HepG2 (cell line): ENCODE results near the gene PCDHGA2. TPM values are rescaled to one million over a fixed set of nuclear protein-coding genes. Genes with fewer than 3 reads are reported as not detected.

Experiments used
- ATAC-seq: fragments of 200-7000 bp; cut with Tn5 transposase; 3 replicates; pipeline ENCODE4 v1.9.1; 2020; ENCODE audit warnings: mild to moderate bottlenecking, moderate library complexity
- BruUV-seq: library from RNA; stranded (reverse); fragments of 400-500 nt; replicated peaks from 2 replicates; lab custom pipeline; 2021; lab: Mats Ljungman, UMichigan
- CTCF ChIA-PET: fragments of 300-600 bp; formaldehyde crosslinking; extraction: SDS; loops from one replicate; lab custom pipeline; 2021; ENCODE audit warnings: low total read pairs, inconsistent platforms, low intra/inter-chr PET ratio; lab: Yijun Ruan, JAX
- POLR2A ChIA-PET: fragments of 350-600 bp; sonication (Branson Sonifier 250); formaldehyde crosslinking; loops from one replicate; lab custom pipeline; 2020; ENCODE audit warnings: antibody characterized with exemption, inconsistent platforms; lab: Yijun Ruan, JAX
- DNase-seq: peaks from one replicate; pipeline ENCODE4 v3.0.0-alpha.2; 2015; ENCODE audit warnings: low spot score
- FAIRE-seq: peaks from 3 replicates; lab custom pipeline; 2011; peaks lifted over from hg19 to GRCh38; lab: Jason Lieb, UNC
- H2AFZ ChIP-seq: one replicate; pipeline ENCODE4 v1.6.1; 2011; ENCODE audit warnings: low read length, inconsistent platforms
- H3K27ac ChIP-seq: fragments of 300-600 bp; 3 replicates; pipeline ENCODE4 v1.8.0; 2011; ENCODE audit warnings: mixed run types, mild to moderate bottlenecking, mixed read lengths, low read length, inconsistent platforms; ENCODE audit not compliant: insufficient read depth; ENCODE audit errors: extremely low read length
- H3K27me3 ChIP-seq, 2 experiments: fragments of 200-600 bp in 1 of 2; 2 replicates in 1 of 2; 3 replicates in 1 of 2; pipeline versions ENCODE4 v1.6.0 to v1.8.0; 2011; ENCODE audit warnings: low read length in 2 of 2, mild to moderate bottlenecking in 2 of 2, moderate library complexity in 2 of 2, inconsistent platforms in 1 of 2; ENCODE audit not compliant: insufficient read depth in 2 of 2, control insufficient read depth in 1 of 2
- H3K36me3 ChIP-seq, 2 experiments: fragments of 200-600 bp in 1 of 2; replicated peaks in 1 of 2; 2 replicates in 1 of 2; 3 replicates in 1 of 2; pipeline versions ENCODE4 v1.5.1 to v1.8.0; 2011; ENCODE audit warnings: low read length in 2 of 2, inconsistent platforms in 1 of 2; ENCODE audit not compliant: insufficient read depth in 2 of 2, control insufficient read depth in 1 of 2
- H3K4me1 ChIP-seq: 2 replicates; pipeline ENCODE4 v1.5.1; 2012; ENCODE audit warnings: low read length, inconsistent platforms; ENCODE audit not compliant: insufficient read depth
- H3K4me2 ChIP-seq: 2 replicates; pipeline ENCODE4 v1.6.0; 2011; ENCODE audit warnings: low read depth, low read length, inconsistent platforms
- H3K4me3 ChIP-seq, 3 experiments: fragments of 200-600 bp in 1 of 3; sonication (generic), shearing (Covaris generic) in 1 of 3; replicated peaks in 1 of 3; 2 replicates each; pipeline ENCODE4 v1.5.1; 2011 to 2016; ENCODE audit warnings: low read length in 3 of 3, inconsistent platforms in 2 of 3, low read depth in 2 of 3, mild to moderate bottlenecking in 2 of 3, control low read depth in 1 of 3, mixed read lengths in 1 of 3; ENCODE audit not compliant: insufficient read depth in 1 of 3
- H3K79me2 ChIP-seq: one replicate; pipeline ENCODE4 v1.6.1; 2011; ENCODE audit warnings: low read length, inconsistent platforms; ENCODE audit not compliant: insufficient read depth
- H3K9ac ChIP-seq: 2 replicates; pipeline ENCODE4 v1.6.0; 2011; ENCODE audit warnings: mild to moderate bottlenecking, low read depth, low read length, inconsistent platforms; ENCODE audit not compliant: insufficient read depth
- H3K9me3 ChIP-seq: 2 replicates; pipeline ENCODE4 v1.5.1; 2012; ENCODE audit warnings: mild to moderate bottlenecking, low read length
- H4K20me1 ChIP-seq: 2 replicates; pipeline ENCODE4 v1.6.0; 2011; ENCODE audit warnings: inconsistent platforms, mild to moderate bottlenecking, low read length, moderate library complexity; ENCODE audit not compliant: insufficient read depth
- CREM ChIP-seq, 2 experiments: sonication (generic) in 1 of 2; formaldehyde crosslinking in 1 of 2; IDR thresholded peaks; 2 replicates each; pipeline versions ENCODE4 v1.4.0 to v1.6.1; 2016 to 2020; ENCODE audit warnings: antibody characterized with exemption in 1 of 2, mild to moderate bottlenecking in 1 of 2, missing genetic modification reagents in 1 of 2
- GABPA ChIP-seq, 2 experiments: IDR thresholded peaks; 2 replicates each; pipeline ENCODE4 v1.6.1; 2011 to 2016; ENCODE audit warnings: low read depth in 2 of 2, low read length in 1 of 2, missing biosample characterization in 1 of 2, missing genetic modification characterization in 1 of 2
- REST ChIP-seq, 2 experiments: IDR thresholded peaks; 2 replicates each; pipeline ENCODE4 v1.6.1; 2011 to 2012; ENCODE audit warnings: low read length in 2 of 2, borderline replicate concordance in 1 of 2, low read depth in 1 of 2, mild to moderate bottlenecking in 1 of 2, moderate library complexity in 1 of 2
- ZHX2 ChIP-seq, 2 experiments: sonication (generic) in 1 of 2; formaldehyde crosslinking in 1 of 2; IDR thresholded peaks; 2 replicates each; pipeline versions ENCODE4 v1.6.1 to v1.9.0; 2014 to 2022; ENCODE audit warnings: antibody characterized with exemption in 1 of 2, borderline replicate concordance in 1 of 2, inconsistent platforms in 1 of 2, low read depth in 1 of 2, missing genetic modification reagents in 1 of 2
- WGBS: methylation state at CpG from one replicate; pipeline ENCODE4 v1.1.6; 2017; ENCODE audit warnings: low lambda C conversion rate; 5-methylcytosine and 5-hydroxymethylcytosine counted together
- in situ Hi-C: cut with HindIII; loops from 2 replicates; pipeline ENCODE4 v1.10.0; 2017; ENCODE audit warnings: low pct_unique_long_range_greater_than_20kb; ENCODE audit not compliant: extremely low pct_ligation_motif_present
- intact Hi-C: fragments of 100-400 bp; cut with micrococcal nuclease; formaldehyde crosslinking; loops from one replicate; pipeline ENCODE4 v1.10.0; 2022; ENCODE audit not compliant: unreplicated experiment
- polyA plus RNA-seq, 8 experiments: library from polyadenylated mRNA; depleted of rRNA in 3 of 8; stranded (reverse) in 7 of 8; unstranded in 1 of 8; fragments of >200 nt; fragmentation: Illumina TruSeq in 4 of 8; extraction: Trizol in 4 of 8; gene quantifications; 2 replicates each; pipeline versions ENCODE4 v1.2.1 to v1.2.3, GENCODE V29; 2011 to 2016; ENCODE audit warnings: low read depth in 4 of 8, missing spikeins in 1 of 8, mixed read lengths in 1 of 8; ENCODE audit not compliant: insufficient read depth in 1 of 8
- total RNA-seq, 5 experiments: library from RNA; depleted of rRNA; stranded (reverse); fragments of >200 nt; fragmentation: Illumina TruSeq; extraction: Trizol; gene quantifications; 2 replicates each; pipeline ENCODE4 v1.2.3, GENCODE V29; 2016; ENCODE audit warnings: low read depth in 1 of 5
- TF ChIP-seq, protein P1 (sequence below): IDR thresholded peaks from 2 replicates; pipeline ENCODE4 v1.6.1; 2016; ENCODE audit warnings: low read depth

The PCDHGA2 gene
- total and polyA plus RNA-seq, 2 of the 13 experiments (the other 11 are each of a cell fraction or from before 2014, with no cell fraction given): 0.04 to 0.11 TPM

- no peak for TF ChIP-seq ZHX2 (IDR thresholded peaks at IDR 0.05; ENCODE audit: low read depth)
- no peak for TF ChIP-seq ZHX2 (CRISPR knock-in tag; IDR thresholded peaks at IDR 0.05; ENCODE audit: borderline replicate concordance)
Observed at GRCh38 chr5:141356133-141356532, 17.6 kb downstream of the PCDHGA2 start (continued).

- FAIRE-seq (no peak), DNase-seq (no peak), ATAC-seq (no peak)
- H3K27me3 ChIP-seq: no peaks in the 10 kb centered on the region
- BruUV-seq: no TSS peak
- H3K79me2 ChIP-seq: no peaks in the 10 kb centered on the region
- ChIA-PET CTCF (no interaction called here), POLR2A (no interaction called here)
- no peak overlapping the region for H3K9ac ChIP-seq
- TF ChIP-seq CREM (IDR thresholded peaks at IDR 0.05) (no peak), CREM (CRISPR knock-in tag; IDR thresholded peaks at IDR 0.05) (no peak), REST (IDR thresholded peaks at IDR 0.05; ENCODE audit: borderline replicate concordance in 1 of 2, low read depth in 1 of 2, low read length in 2 of 2) (peak; percentile 26 to 71), GABPA (IDR thresholded peaks at IDR 0.05; ENCODE audit: low read depth, low read length) (no peak), GABPA (CRISPR knock-in tag; IDR thresholded peaks at IDR 0.05; ENCODE audit: low read depth) (no peak)
- TF ChIP-seq, protein P1, sequence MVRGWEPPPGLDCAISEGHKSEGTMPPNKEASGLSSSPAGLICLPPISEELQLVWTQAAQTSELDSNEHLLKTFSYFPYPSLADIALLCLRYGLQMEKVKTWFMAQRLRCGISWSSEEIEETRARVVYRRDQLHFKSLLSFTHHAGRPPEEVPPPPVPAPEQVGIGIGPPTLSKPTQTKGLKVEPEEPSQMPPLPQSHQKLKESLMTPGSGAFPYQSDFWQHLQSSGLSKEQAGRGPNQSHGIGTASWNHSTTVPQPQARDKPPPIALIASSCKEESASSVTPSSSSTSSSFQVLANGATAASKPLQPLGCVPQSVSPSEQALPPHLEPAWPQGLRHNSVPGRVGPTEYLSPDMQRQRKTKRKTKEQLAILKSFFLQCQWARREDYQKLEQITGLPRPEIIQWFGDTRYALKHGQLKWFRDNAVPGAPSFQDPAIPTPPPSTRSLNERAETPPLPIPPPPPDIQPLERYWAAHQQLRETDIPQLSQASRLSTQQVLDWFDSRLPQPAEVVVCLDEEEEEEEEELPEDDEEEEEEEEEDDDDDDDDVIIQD: no peak
- no peak overlapping the region for H3K27ac ChIP-seq
- H3K9me3 ChIP-seq: peaks cover 25% of the 10 kb centered on the region
- H2AFZ ChIP-seq: no peak overlapping the region
- intact Hi-C loops (loop anchor here (10.0 kb wide), 1 partner anchor 168 kb away; no protein-coding TSS in a partner anchor), in situ Hi-C loops (loop anchor here (10.0 kb wide), 1 partner anchor 168 kb away; no protein-coding TSS in a partner anchor)
- no peak overlapping the region for H3K4me2 ChIP-seq
- H3K4me3 ChIP-seq: no peak overlapping the region
- 50% methylated on average over 15 of the region's 19 CpGs for WGBS
- no peaks in the 10 kb centered on the region for H4K20me1 ChIP-seq
- no peaks in the 10 kb centered on the region for H3K4me1 ChIP-seq
- no peaks in the 10 kb centered on the region for H3K36me3 ChIP-seq
Observed at GRCh38 chr5:141356950-141357349, 18.4 kb downstream of the PCDHGA2 start.
